H7 (cell line): ENCODE data around the gene KCNC1. TPM values are rescaled to one million over a fixed set of nuclear protein-coding genes. Genes with fewer than 3 reads are reported as not detected.

Experiments
- DNase-seq: peaks from one replicate; pipeline ENCODE4 v3.0.0; 2012
- H3K27me3 ChIP-seq: 2 replicates; pipeline ENCODE4 v1.6.0; 2011; ENCODE audit warnings: mild to moderate bottlenecking, low read length; ENCODE audit not compliant: control insufficient read depth, insufficient read depth
- H3K36me3 ChIP-seq: replicated peaks from 2 replicates; pipeline ENCODE4 v1.5.1; 2011; ENCODE audit warnings: low read length; ENCODE audit not compliant: control insufficient read depth, insufficient read depth
- H3K4me3 ChIP-seq: 2 replicates; pipeline ENCODE4 v1.5.1; 2011; ENCODE audit warnings: low read depth, mild to moderate bottlenecking, control low read depth, low read length, moderate library complexity; ENCODE audit not compliant: insufficient read depth
- total RNA-seq: library from RNA; depleted of rRNA; stranded (reverse); fragments of >200 nt; shearing (Covaris generic); gene quantifications from 2 replicates; pipeline ENCODE4 v1.2.3, GENCODE V29; 2014

Gene KCNC1
- total RNA-seq, 1 experiment from 2014 or later: not detected

GRCh38 chr11:17775035-17775348 lies 40.4 kb downstream of the KCNC1 start:
- DNase-seq: no peak
- Histone ChIP-seq H3K27me3 (no peaks in the 10 kb centered on the region), H3K36me3 (no peaks in the 10 kb centered on the region), H3K4me3 (no peak overlapping the region)

GRCh38 chr11:17775507-17776211 lies 41.1 kb downstream of the KCNC1 start:
- peak; percentile 66 for DNase-seq
- no peaks in the 10 kb centered on the region for H3K36me3 ChIP-seq
- no peak overlapping the region for H3K4me3 ChIP-seq
- no peaks in the 10 kb centered on the region for H3K27me3 ChIP-seq

- no peak overlapping the region for H3K4me3 ChIP-seq
- DNase-seq: no peak
- no peaks in the 10 kb centered on the region for H3K36me3 ChIP-seq
- no peaks in the 10 kb centered on the region for H3K27me3 ChIP-seq
Measured at GRCh38 chr11:17776212-17776875, 41.8 kb downstream of the KCNC1 start.

GRCh38 chr11:17777086-17777737 lies 42.6 kb downstream of the KCNC1 start:
- DNase-seq: no peak
- Histone ChIP-seq H3K4me3 (no peak overlapping the region), H3K36me3 (no peaks in the 10 kb centered on the region), H3K27me3 (no peaks in the 10 kb centered on the region)

- no peaks in the 10 kb centered on the region for H3K27me3 ChIP-seq
- DNase-seq: no peak
- no peak overlapping the region for H3K4me3 ChIP-seq
- no peaks in the 10 kb centered on the region for H3K36me3 ChIP-seq
Measured at GRCh38 chr11:17777738-17778091, 43.1 kb downstream of the KCNC1 start.

GRCh38 chr11:17778352-17778751 lies 43.8 kb downstream of the KCNC1 start:
- no peak overlapping the region for H3K4me3 ChIP-seq
- no peaks in the 10 kb centered on the region for H3K27me3 ChIP-seq
- H3K36me3 ChIP-seq: no peaks in the 10 kb centered on the region
- no peak for DNase-seq

- Histone ChIP-seq H3K27me3 (no peaks in the 10 kb centered on the region), H3K36me3 (no peaks in the 10 kb centered on the region), H3K4me3 (no peak overlapping the region)
- no peak for DNase-seq
Measured at GRCh38 chr11:17778956-17779860, 44.6 kb downstream of the KCNC1 start.

- H3K36me3 ChIP-seq: no peaks in the 10 kb centered on the region
- no peak for DNase-seq
- no peaks in the 10 kb centered on the region for H3K27me3 ChIP-seq
- H3K4me3 ChIP-seq: no peak overlapping the region
Measured at GRCh38 chr11:17779861-17780594, 45.4 kb downstream of the KCNC1 start.

- Histone ChIP-seq H3K27me3 (no peaks in the 10 kb centered on the region), H3K4me3 (no peak overlapping the region), H3K36me3 (no peaks in the 10 kb centered on the region)
- no peak for DNase-seq
Measured at GRCh38 chr11:17780668-17781067, 46.1 kb downstream of the KCNC1 start.

GRCh38 chr11:17781221-17781620 lies 46.6 kb downstream of the KCNC1 start:
- no peak for DNase-seq
- no peaks in the 10 kb centered on the region for H3K27me3 ChIP-seq
- H3K36me3 ChIP-seq: no peaks in the 10 kb centered on the region
- no peak overlapping the region for H3K4me3 ChIP-seq

- H3K36me3 ChIP-seq: no peaks in the 10 kb centered on the region
- DNase-seq: no peak
Measured at GRCh38 chr11:17781626-17782025, 47.0 kb downstream of the KCNC1 start.

GRCh38 chr11:17782145-17782544 lies 47.6 kb downstream of the KCNC1 start:
- no peaks in the 10 kb centered on the region for H3K27me3 ChIP-seq
- H3K36me3 ChIP-seq: no peaks in the 10 kb centered on the region
- no peak overlapping the region for H3K4me3 ChIP-seq
- no peak for DNase-seq

More at GRCh38 chr11:17781626-17782025, 47.0 kb downstream of the KCNC1 start:
- Histone ChIP-seq H3K27me3 (no peaks in the 10 kb centered on the region), H3K4me3 (no peak overlapping the region)

- no peak for DNase-seq
- no peaks in the 10 kb centered on the region for H3K36me3 ChIP-seq
- no peaks in the 10 kb centered on the region for H3K27me3 ChIP-seq
- H3K4me3 ChIP-seq: no peak overlapping the region
Measured at GRCh38 chr11:17782603-17783337, 48.2 kb downstream of the KCNC1 start.
